ENCODE measurements around the gene BAD.

BAD gene

DNA sequence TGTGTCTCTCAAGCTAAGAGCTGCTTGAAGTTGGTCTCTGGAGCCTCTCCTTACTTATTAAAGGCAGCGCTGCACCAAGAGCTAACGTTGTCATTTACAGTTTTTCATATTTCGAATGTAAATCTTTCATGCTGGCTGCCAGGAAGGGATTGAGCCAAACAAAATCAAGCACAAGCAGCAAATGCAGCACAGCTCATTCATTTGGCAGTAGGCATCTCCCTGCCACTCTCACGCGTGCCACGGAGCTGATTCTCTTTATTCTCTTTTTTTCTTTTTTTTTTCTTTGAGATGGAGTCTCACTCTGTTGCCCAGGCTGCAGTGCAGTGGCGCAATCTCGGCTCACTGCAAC, 51.5 kb downstream of the BAD start:
- in situ Hi-C loops (cut with HindIII; ENCODE audit: low sequenced_read_pairs), result no loop called here

DNA sequence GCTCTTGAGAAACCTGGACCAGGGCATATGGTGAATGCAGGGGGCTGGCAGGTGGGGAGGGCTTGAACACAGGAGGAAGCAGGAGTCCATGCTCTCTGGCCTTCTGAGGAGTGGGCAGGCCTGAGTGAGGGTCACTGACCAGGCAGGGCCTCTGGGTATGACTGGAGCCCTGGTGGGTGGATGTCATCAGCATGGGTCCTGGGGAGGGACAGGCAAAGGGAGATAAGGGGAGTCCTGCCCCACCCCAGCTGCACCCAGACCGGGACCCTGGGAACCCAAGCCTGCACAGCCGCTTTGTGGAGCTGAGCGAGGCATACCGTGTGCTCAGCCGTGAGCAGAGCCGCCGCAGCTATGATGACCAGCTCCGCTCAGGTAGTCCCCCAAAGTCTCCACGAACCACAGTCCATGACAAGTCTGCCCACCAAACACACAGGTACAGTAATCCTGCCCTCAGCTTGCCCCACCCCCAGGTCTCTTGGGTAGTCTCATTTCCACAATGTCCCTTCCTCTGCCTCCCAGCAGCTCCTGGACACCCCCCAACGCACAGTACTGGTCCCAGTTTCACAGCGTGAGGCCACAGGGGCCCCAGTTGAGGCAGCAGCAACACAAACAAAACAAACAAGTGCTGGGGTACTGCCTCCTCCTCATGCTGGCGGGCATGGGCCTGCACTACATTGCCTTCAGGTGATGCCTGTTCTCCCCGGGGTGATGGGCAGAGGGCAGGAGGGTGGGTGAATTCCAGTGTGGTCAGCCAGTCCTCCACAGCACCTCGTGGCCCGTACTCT, 52.1 kb downstream of the BAD start:
- in situ Hi-C loops (cut with HindIII; ENCODE audit: low sequenced_read_pairs), result no loop called here

DNA sequence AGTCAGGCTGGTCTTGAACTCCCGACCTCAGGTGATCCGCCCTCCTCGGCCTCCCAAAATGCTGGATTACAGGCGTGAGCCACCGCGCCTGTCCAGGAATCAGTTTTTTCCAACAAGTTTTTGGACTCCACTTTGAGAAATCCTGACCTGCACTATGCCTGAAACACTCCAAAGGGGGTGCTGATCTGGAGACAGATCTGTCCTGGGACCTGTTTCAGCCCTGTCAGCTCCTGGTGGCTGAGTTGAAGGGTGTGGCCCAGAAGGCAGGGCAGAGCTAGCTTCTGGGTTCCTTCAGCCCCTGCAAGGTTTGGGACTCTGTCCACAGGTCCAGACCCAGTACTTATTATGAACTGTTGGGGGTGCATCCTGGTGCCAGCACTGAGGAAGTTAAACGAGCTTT, 52.9 kb downstream of the BAD start:
- in situ Hi-C loops (cut with HindIII; ENCODE audit: low sequenced_read_pairs), result no loop called here

GRCh38 chr11:64230985-64231365, 53.5 kb downstream of the BAD start:
- in situ Hi-C loops (cut with HindIII; ENCODE audit: low sequenced_read_pairs), result no loop called here

DNA sequence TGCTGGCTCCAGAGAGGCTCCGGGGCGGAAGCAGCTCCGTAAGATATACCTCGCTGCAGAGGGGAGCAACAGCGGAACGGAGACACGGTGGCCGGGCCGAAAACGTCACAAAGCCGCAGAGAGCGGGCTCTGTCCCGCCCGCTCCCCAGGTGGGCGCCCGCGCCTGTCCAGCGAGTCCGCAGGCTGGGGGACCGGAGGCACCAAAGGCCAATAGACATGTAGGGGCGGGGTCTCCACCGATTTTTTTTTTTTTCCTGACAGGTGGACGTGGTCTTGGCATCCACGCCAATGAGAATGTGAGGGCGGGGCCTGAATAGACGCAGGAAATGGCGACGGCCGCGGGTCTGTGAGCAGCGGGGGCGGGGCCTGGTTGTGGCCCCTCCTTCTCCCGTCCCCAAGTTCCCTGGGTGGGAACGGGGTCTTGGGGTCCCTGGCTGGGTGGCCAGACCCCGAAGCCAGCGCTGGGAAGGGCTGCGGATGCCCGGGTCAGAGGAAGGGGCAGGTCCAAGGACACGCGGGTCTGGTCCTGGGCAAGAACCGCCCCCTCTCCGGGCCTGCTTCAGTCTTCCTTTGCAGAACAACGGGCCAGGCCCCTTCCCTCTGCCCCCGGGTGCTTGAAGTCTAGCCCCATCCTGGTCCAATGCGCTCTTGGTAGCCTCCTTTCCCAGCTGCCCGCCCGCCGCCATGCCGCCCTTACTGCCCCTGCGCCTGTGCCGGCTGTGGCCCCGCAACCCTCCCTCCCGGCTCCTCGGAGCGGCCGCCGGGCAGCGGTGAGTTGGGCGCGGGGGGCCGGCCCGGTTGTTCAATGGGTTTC, 54.1 kb downstream of the BAD start, which contains the start of gene DNAJC4:
DNAJC4 (plus strand) TSS at position 378 of the 814 bp plus-strand sequence; CDS start at position 685, 307 bp downstream.
- in situ Hi-C loops (cut with HindIII; ENCODE audit: low sequenced_read_pairs), result no loop called here

DNA sequence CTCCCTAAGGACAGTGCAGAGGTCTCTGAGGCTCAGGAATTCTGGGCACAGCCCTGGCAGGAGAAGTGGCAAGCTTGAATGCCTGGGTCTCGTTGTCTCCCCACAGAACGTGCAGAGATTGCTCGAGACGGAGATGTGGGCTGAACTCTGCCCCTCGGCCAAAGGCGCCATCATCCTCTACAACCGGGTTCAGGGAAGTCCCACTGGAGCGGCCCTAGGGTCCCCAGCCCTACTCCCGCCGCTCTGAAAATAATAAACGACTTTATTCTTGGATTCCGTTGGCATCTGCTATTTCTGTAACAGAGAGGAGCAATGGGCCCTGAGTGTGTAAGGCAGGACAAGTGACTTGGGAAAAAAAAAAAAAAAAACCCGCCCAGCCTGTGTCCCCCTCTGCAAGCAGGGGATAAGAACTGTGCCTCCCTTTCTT, 54.7 kb downstream of the BAD start:
- in situ Hi-C loops (cut with HindIII; ENCODE audit: low sequenced_read_pairs), result no loop called here

GRCh38 chr11:64229090-64229743, 55.2 kb downstream of the BAD start:
- in situ Hi-C loops (cut with HindIII; ENCODE audit: low sequenced_read_pairs), result no loop called here

DNA sequence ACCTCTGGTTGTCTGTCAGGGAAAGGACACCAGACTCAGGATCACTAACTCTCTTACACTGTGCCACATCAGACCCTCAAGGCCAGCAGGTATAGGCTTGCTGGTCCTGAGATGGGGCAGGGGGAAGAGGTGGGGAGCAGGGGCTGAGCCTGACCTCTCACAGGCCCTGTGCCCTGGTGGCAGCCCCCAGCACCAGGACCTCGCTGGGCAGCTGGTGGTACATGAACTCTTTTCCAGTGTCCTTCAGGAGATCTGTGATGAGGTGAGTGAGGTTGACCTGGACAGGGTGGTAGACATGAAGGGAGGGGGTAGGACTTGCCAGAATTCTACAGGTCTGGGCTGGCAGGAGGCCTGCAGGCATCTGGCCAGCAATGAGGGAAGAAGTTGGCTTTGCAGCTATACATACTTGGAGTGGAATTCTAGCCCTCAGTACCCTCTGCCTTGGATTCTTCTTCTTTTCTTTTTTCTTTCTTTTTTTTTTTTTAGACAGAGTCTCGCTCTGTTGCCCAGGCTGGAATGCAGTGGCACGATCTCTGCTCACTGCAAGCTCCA, 57.0 kb downstream of the BAD start:
- in situ Hi-C loops (cut with HindIII; ENCODE audit: low sequenced_read_pairs), result no loop called here

- in situ Hi-C loops (cut with HindIII; ENCODE audit: low sequenced_read_pairs), result no loop called here
Measured at GRCh38 chr11:64226507-64227051, 57.9 kb downstream of the BAD start.

- in situ Hi-C loops (cut with HindIII; ENCODE audit: low sequenced_read_pairs), result no loop called here
Measured at GRCh38 chr11:64225608-64226506, 58.6 kb downstream of the BAD start, which contains the start of the genes NUDT22 and TRPT1. TSS of gene NUDT22 (plus strand) at chr11:64226274. CDS start at chr11:64226653, 379 bp downstream. TSS of gene TRPT1 (minus strand) at chr11:64226186. CDS start at chr11:64225860, 326 bp downstream.

DNA sequence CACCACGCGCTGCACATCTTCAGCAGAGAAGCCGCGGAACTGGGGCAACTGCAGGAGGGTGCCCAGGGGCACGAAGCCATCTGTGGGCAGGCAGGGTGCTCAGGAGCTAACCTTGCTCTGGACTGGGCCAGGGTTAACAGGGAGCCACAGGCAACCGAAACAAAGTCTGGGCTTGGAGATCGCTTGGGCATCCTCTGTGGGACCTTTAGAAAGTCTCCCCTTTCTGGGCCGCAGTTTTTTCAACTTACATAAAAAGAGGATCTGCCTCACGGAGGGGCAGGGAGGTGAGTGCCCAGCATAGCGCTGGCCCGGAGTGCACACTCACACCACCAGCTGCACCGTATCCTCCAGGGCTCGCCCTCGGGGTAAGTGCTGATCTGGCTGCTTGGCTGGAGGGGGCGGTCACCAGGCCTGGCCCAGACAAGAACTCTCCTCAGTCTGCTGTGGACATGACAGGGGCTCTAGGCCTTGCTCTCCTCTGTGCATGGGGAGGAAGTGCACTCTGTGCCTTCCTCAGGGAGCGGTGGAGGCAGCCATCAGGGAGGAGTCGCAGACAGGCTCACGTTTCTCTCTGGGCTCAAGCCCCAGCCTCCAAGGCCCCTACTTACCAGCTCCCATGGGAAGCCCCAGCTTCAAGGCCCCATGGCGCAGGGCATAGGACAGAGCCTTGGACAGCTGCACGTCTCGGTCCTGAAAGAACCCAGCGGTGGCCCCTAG, 59.4 kb downstream of the BAD start:
- in situ Hi-C loops (cut with HindIII; ENCODE audit: low sequenced_read_pairs), result no loop called here

GRCh38 chr11:64224151-64224890, 60.1 kb downstream of the BAD start:
- in situ Hi-C loops (cut with HindIII; ENCODE audit: low sequenced_read_pairs), result no loop called here

GRCh38 chr11:64223001-64223651, 61.3 kb downstream of the BAD start:
- in situ Hi-C loops (cut with HindIII; ENCODE audit: low sequenced_read_pairs), result no loop called here

- in situ Hi-C loops (cut with HindIII; ENCODE audit: low sequenced_read_pairs), result no loop called here
Measured at GRCh38 chr11:64222651-64223000, 61.8 kb downstream of the BAD start.

GRCh38 chr11:64220798-64221197, 63.7 kb downstream of the BAD start:
- in situ Hi-C loops (cut with HindIII; ENCODE audit: low sequenced_read_pairs), result no loop called here

- in situ Hi-C loops (cut with HindIII; ENCODE audit: low sequenced_read_pairs), result no loop called here
Measured at GRCh38 chr11:64220271-64220670, 64.2 kb downstream of the BAD start.

Measured in DLD1 (cell line).